NCI-H146 (cell line): ENCODE results near the gene RGMA.
A peak's percentile ranks its signal among the peaks of the same experiment; 100 is the strongest.
"Not testable (repeated sequence)": the region's sequence is repeated elsewhere in the genome, so short reads cannot be mapped to it uniquely, and the experiment has no call there.

Source experiments
- DNase-seq: peaks from one replicate; lab custom pipeline; 2025; lab: John Stamatoyannopoulos, UW

RGMA gene

DNA sequence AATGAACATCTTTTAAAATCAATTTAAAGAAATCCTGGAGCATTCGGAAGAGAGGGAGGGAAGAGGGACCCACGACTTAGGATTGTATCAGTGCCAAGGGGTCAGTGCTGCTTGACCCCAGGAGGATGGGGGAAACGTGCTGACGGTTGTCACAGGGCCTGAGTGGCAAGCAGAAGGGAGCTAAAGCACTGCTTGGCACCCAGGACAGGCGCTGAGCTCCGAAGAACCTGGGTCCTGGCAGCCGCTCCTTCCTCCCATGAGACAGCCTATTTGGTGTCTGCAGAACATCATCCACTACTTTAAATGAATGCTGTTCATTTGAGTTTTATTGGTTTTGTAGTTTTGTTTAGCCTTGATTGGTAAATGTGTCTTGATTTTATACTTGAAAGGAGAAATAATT, 54.5 kb downstream of the RGMA start:
- DNase-seq, result no peak

- DNase-seq, result no peak
Measured at GRCh38 chr15:93033434-93034045, 55.5 kb downstream of the RGMA start.

DNA sequence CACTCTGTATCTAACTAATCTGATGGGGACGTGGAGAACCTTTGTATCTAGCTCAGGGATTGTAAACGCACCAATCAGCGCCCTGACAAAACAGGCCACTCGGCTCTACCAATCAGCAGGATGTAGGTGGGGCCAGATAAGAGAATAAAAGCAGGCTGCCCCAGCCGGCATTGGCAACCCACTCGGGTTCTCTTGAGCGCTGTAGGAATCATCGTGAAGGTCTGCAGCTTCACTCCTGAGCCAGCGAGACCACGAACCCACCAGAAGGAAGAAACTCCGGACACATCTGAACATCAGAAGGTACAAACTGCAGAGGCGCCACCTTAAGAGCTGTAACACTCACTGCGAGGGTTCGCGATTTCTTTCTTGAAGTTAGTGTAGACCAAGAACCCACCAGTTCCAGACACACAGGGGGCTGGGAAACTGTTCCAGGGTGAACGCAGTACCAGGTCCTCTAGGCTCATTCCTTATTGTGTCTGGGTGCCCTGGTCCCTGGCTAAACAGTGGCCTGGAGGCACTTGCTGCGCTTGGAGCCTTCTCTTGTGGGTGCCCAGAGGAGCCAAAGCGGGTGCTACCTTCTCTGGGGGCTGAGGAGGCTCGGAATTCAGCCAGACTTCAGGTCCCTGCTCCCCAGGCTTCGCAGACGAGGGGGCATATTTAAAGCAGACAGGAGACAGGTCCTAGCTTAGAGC, 56.4 kb downstream of the RGMA start:
- not testable (repeated sequence) for DNase-seq

DNA sequence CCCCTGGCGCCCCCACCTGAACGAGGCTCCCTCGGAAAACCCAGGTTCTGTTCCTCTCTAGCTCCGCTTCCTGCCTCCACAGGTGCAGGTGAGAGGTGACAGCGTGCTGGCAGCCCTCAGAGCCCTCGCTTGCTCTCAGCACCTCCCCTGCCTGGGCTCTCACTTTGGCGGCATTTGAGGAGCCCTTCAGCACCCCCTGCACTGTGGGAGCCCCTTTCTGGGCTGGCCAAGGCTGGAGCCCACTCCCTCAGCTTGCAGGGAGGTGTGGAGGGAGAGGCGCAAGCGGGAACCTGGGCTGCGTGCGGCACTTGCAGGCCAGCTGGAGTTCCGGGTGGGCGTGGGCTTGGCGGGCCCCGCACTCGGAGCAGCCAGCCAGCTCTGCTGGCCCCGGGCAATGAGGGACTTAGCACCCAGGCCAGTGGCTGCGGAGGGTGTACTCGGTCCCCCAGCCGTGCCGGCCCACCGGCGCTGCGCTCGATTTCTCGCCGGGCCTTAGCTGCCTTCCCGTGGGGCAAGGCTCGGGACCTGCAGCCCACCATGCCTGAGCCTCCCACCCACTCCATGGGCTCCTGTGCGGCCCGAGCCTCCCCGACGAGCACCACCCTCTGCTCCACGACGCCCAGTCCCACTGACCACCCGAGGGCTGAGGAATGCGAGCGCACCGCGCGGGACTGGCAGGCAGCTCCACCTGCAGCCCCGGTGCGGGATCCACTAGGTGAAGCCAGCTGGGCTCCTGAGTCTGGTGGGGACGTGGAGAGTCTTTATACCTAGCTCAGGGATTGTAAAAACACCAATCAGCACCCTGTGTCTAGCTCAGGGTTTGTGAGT, 57.2 kb downstream of the RGMA start:
- not testable (repeated sequence) for DNase-seq

DNA sequence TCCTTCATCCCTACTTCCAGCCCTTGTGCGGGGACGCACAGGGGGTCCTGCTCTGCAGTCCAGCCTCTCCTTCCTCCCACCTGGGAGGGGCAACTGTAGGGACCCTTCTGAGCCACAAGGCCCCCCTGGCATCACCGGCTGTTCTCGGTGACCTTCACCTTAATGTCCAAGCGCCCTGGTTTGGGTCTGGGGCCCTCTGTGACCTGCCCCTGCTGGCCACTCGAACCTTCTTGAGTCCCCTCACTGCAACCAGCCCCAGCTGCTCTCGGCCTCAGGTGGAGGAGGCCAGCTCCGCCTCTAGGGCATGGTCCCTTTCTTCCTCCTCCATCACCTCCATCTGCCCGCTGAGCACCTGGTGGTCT, 57.9 kb downstream of the RGMA start:
- DNase-seq, result no peak

GRCh38 chr15:93030430-93031102, 58.4 kb downstream of the RGMA start:
- peak; percentile 64 for DNase-seq

DNA sequence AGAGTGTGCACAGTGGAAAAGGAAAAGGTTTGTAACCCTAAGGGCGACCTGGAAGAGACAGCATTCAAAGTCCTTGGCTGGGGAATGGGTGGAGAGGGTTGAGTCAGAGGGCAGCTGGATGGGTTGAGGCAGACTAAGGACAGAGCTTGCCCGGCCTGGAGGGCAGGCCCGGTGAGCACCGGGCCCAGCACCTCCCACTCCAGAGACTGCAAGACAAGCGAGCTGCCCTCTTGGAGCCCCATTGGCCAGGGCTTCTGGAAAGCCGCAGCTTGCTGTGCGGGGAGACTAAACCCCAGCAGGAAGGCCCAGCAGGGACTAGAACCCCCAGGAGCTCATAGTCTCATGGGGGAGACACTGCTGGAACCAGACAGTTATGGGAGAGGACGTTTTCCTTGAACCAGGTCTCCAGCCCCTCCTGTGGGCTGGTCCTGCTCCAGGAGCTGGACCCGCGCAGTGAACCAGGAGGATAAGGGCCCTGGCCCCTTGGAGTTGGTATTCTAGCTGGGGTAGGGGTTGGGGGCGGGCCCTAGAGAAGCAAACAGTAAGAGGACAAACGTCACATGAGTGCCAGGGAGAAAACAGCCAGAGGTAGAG, 59.1 kb downstream of the RGMA start:
- no peak for DNase-seq

DNA sequence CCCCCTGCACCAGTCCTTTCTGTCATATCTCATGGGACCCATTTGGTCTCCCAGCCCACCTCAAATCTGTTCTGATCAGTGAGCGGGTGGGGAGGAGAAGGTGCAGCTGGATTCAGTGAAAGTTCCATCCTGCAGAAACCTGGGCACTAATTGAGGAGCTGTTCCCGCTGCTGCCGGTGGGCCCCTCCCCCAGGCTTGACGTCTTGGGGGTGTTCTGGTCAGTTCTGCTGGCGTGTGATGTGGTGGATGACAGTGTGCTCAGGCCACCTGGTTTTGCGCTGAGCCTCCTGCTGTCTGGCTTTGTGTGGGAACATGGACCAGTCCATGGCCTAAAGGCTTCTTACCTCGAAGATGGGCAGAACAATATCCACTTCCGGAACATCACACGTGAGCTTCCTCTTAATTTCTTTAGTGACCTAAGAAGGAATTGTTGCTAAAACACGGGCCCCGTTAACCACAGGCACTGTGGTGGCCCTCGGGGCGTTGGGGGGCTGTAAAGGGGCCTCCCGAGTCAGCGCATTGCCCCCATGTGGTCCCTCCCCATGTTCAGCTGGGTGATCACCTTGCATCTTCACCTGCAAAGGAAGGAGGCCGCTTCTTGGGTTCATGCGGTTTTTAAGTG, 59.7 kb downstream of the RGMA start:
- DNase-seq, result no peak

- DNase-seq, result no peak
Measured at GRCh38 chr15:93028632-93029213, 60.3 kb downstream of the RGMA start.

DNA sequence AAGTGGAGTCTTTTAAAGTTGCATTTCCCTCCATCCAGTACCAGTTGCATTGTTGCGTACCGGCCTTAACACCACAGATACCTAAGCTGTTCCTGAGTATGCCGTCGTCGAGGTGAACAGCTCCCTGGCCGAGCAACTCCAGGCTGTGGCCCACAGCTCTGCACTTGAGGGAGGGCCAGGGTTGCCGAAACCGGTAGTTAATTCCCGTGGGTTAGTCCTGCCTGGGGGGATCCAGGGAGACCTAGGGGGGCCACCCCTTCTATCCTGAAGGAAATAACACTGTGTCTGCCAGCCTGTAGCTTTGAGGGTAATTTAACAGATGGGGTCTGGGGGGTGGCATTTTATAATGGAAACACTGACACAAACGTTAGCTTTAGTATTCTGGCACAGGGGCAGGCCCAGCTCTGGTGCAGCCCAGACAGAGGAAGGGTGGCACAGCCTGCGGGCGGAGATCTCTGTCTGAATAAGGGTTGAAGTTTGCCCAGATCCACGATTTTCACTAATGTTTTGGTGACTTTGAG, 60.8 kb downstream of the RGMA start:
- no peak for DNase-seq

GRCh38 chr15:93027413-93027812, 61.6 kb downstream of the RGMA start:
- DNase-seq, result no peak

DNA sequence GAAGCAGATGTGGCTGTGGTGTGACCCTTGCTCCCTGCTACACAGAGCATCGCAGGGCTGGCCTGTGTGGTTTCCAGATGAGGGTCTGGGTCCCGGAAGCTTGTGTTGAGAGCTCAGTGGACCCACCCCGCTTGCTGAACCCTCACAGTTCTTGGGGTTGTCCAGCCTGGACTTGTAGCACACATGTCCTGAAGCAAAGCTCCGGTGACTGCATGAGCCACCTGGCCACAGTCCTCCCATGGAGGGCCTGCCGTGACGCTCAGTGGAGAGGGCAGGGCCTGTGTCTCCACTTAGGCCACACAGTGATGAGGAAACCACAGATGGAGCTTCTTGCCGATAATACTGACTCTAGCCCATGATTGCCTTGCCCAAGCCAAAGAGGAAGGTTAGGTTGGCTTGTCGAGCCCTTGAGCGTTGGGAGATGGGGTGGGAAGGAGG, 62.6 kb downstream of the RGMA start:
- DNase-seq, result no peak

GRCh38 chr15:93025625-93025982, 63.4 kb downstream of the RGMA start:
- no peak for DNase-seq

- no peak for DNase-seq
Measured at GRCh38 chr15:93024716-93025624, 64.0 kb downstream of the RGMA start.

DNA sequence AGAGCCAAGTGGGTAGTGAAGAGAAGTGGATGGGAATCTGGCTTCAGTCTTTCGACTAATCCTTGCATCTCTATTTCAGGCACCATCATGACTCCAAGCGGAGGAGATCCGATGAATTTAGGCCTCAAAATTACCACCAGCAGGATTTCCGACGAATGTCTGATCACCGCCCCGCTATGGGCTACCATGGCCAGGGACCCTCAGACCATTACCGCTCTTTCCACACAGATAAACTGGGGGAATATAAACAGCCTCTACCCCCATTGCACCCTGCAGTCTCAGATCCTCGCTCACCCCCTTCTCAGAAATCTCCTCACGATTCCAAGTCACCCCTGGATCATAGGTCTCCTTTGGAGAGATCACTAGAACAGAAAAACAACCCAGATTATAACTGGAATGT, 64.7 kb downstream of the RGMA start:
- no peak for DNase-seq

- DNase-seq, result no peak
Measured at GRCh38 chr15:93020976-93021772, 67.8 kb downstream of the RGMA start.

DNA sequence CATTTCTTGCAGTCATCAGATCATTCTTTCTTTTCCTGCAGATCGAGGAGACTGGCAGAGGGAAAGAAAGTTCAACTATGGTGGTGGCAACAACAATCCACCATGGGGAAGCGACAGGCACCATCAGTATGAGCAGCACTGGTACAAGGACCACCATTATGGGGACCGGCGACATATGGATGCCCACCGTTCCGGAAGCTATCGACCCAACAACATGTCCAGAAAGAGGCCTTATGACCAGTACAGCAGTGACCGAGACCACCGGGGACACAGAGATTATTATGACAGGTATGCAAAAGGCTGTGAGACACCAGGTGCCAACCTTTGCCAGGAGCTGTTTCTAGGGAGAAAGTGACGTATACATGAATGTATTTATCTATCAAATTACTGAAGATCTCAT, 69.0 kb downstream of the RGMA start:
- no peak for DNase-seq

GRCh38 chr15:93019090-93019489, 69.9 kb downstream of the RGMA start:
- no peak for DNase-seq

DNA sequence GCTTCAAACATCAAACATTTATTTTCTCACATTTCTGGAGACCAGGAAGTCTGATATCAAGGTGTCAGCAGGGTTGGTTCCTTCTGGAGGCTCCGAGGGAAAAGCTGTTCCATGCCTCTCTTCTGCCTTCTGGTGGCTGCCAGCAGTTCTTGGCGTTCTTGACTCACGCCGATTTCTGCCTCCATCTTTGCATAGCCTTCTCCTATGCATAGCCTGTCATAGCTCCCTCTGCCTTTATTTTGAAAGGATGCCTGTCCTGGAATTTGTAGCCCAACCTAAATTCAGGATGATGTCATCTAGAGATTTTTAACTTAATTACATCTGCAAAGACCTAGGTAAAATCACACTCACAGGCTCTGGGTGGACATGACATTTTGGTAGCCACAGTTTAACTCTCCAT, 70.4 kb downstream of the RGMA start:
- DNase-seq, result peak; percentile 14
